GM12878 (cell line): Measurements from ENCODE around the gene TUBB. TPM values are rescaled to one million over a fixed set of nuclear protein-coding genes. Genes with fewer than 3 reads are reported as not detected.

Experiments used
- ATAC-seq: fragments of 200-7000 bp; cut with Tn5 transposase; 3 replicates; pipeline ENCODE4 v1.9.1; 2020; ENCODE audit warnings: mild to moderate bottlenecking, moderate library complexity
- BruUV-seq: library from RNA; stranded (reverse); fragments of 400-500 nt; replicated peaks from 2 replicates; lab custom pipeline; 2021; lab: Mats Ljungman, UMichigan
- CTCF ChIA-PET: fragments of 300-600 bp; sonication (Branson Sonifier 250); formaldehyde crosslinking; extraction: SDS; loops from one replicate; lab custom pipeline; 2021; ENCODE audit warnings: inconsistent platforms; lab: Yijun Ruan, JAX
- POLR2A ChIA-PET: fragments of 350-600 bp; formaldehyde crosslinking; extraction: SDS; loops from one replicate; lab custom pipeline; 2021; ENCODE audit warnings: inconsistent platforms; lab: Charles Lee
- RAD21 ChIA-PET: fragments of 300-600 bp; sonication (Branson Sonifier 250); formaldehyde crosslinking; loops from one replicate; lab custom pipeline; 2023; ENCODE audit warnings: antibody characterized with exemption; ENCODE audit not compliant: unreplicated experiment; lab: Charles Lee
- SMC1A ChIA-PET: fragments of 300-600 bp; sonication (Branson Sonifier 250); formaldehyde crosslinking; loops from one replicate; lab custom pipeline; 2023; ENCODE audit not compliant: unreplicated experiment, uncharacterized antibody; lab: Charles Lee
- DNase-seq: peaks from one replicate; pipeline ENCODE4 v3.0.0-alpha.2; 2011; ENCODE audit warnings: low read depth, low spot score
- FAIRE-seq: peaks from 3 replicates; lab custom pipeline; 2011; peaks lifted over from hg19 to GRCh38; lab: Jason Lieb, UNC
- H2AFZ ChIP-seq: 2 replicates; pipeline ENCODE4 v1.6.0; 2011; ENCODE audit warnings: low read depth, low read length, control low read depth; ENCODE audit not compliant: control insufficient read depth
- H3K27ac ChIP-seq: 2 replicates; pipeline ENCODE4 v1.5.1; 2011; ENCODE audit warnings: control low read depth; ENCODE audit not compliant: control insufficient read depth, insufficient read depth
- H3K27me3 ChIP-seq, 2 experiments: replicated peaks in 1 of 2; 2 replicates each; pipeline versions ENCODE4 v1.6.0 to v1.6.1; 2011; ENCODE audit warnings: low read length in 1 of 2; ENCODE audit not compliant: control insufficient read depth in 2 of 2, insufficient read depth in 2 of 2
- H3K36me3 ChIP-seq, 2 experiments: 2 replicates each; pipeline ENCODE4 v1.5.1; 2011; ENCODE audit warnings: low read length in 1 of 2; ENCODE audit not compliant: control insufficient read depth in 2 of 2, insufficient read depth in 2 of 2
- H3K4me1 ChIP-seq: 2 replicates; pipeline ENCODE4 v1.6.1; 2011; ENCODE audit warnings: mild to moderate bottlenecking, low read length, moderate library complexity, mixed read lengths; ENCODE audit not compliant: control insufficient read depth, insufficient read depth
- H3K4me2 ChIP-seq: 2 replicates; pipeline ENCODE4 v1.6.0; 2011; ENCODE audit warnings: control low read depth; ENCODE audit not compliant: control insufficient read depth, insufficient read depth
- H3K4me3 ChIP-seq: fragments of 200-600 bp; sonication (generic); 2 replicates; pipeline ENCODE4 v1.5.1; 2016
- H3K79me2 ChIP-seq: 2 replicates; pipeline ENCODE4 v1.6.0; 2011; ENCODE audit warnings: low read length; ENCODE audit not compliant: control insufficient read depth, insufficient read depth
- H3K9ac ChIP-seq: 2 replicates; pipeline ENCODE4 v1.8.0; 2011; ENCODE audit warnings: low read length, control low read depth, mixed read lengths; ENCODE audit not compliant: control insufficient read depth, insufficient read depth
- H3K9me3 ChIP-seq: replicated peaks from 3 replicates; pipeline ENCODE4 v1.5.1; 2011; ENCODE audit warnings: mild to moderate bottlenecking, low read length; ENCODE audit not compliant: control insufficient read depth, insufficient read depth
- H4K20me1 ChIP-seq: 2 replicates; pipeline ENCODE4 v1.6.0; 2011; ENCODE audit not compliant: control insufficient read depth, insufficient read depth
- MEF2A ChIP-seq: IDR thresholded peaks from 2 replicates; pipeline ENCODE4 v1.6.1; 2011; ENCODE audit warnings: low read depth, mild to moderate bottlenecking, low read length, moderate library complexity; ENCODE audit not compliant: insufficient read depth
- MTA2 ChIP-seq: fragments of 450-650 bp; IDR thresholded peaks from 2 replicates; pipeline ENCODE4 v1.6.1; 2016; ENCODE audit warnings: low read depth, mild to moderate bottlenecking, moderate library complexity
- NFXL1 ChIP-seq: fragments of 450-650 bp; IDR thresholded peaks from 2 replicates; pipeline ENCODE4 v1.6.1; 2017; ENCODE audit warnings: antibody characterized with exemption, mild to moderate bottlenecking, borderline replicate concordance
- NFYB ChIP-seq: IDR thresholded peaks from 2 replicates; pipeline ENCODE4 v1.6.1; 2011; ENCODE audit warnings: low read depth, mild to moderate bottlenecking, low read length, improper control_type of control experiment, moderate library complexity; ENCODE audit not compliant: insufficient read depth
- PBX3 ChIP-seq: IDR thresholded peaks from 2 replicates; pipeline ENCODE4 v1.6.1; 2011; ENCODE audit warnings: mild to moderate bottlenecking, low read depth, low read length, moderate library complexity; ENCODE audit not compliant: insufficient replicate concordance
- RUNX3 ChIP-seq: IDR thresholded peaks from 2 replicates; pipeline ENCODE4 v1.6.1; 2012; ENCODE audit warnings: low read length, inconsistent platforms
- SMAD5 ChIP-seq: IDR thresholded peaks from 2 replicates; pipeline ENCODE4 v1.6.1; 2016; ENCODE audit warnings: antibody characterized with exemption, low read depth
- SRF ChIP-seq, 2 experiments: IDR thresholded peaks; 2 replicates each; pipeline ENCODE4 v1.6.1; 2011; ENCODE audit warnings: low read depth in 2 of 2, low read length in 2 of 2, mild to moderate bottlenecking in 1 of 2, moderate library complexity in 1 of 2
- ZBED1 ChIP-seq: IDR thresholded peaks from 2 replicates; pipeline ENCODE4 v1.6.1; 2016; ENCODE audit warnings: borderline replicate concordance
- WGBS: methylation state at CpG from one replicate; pipeline ENCODE4 v1.1.6; 2016; ENCODE audit warnings: low lambda C conversion rate; ENCODE audit not compliant: insufficient replicate concordance, insufficient coverage; ENCODE audit errors: missing lambda C conversion rate; 5-methylcytosine and 5-hydroxymethylcytosine counted together
- in situ Hi-C: fragments of 300-500 bp; cut with MboI; formaldehyde crosslinking; loops from 9 replicates; pipeline ENCODE4 v1.14.3; 2018; ENCODE audit warnings: mixed read lengths
- intact Hi-C: fragments of 100-400 bp; cut with micrococcal nuclease; formaldehyde crosslinking; loops from one replicate; pipeline ENCODE4 v1.14.2; 2022; ENCODE audit not compliant: unreplicated experiment
- polyA plus RNA-seq, 11 experiments: library from polyadenylated mRNA; depleted of rRNA in 4 of 11; unstranded in 6 of 11; stranded (reverse) in 5 of 11; fragments of >200 nt; fragmentation: Nextera tagmentation in 4 of 11; fragmentation: Illumina TruSeq in 1 of 11; extraction: Ambion mirVana in 4 of 11; extraction: Trizol in 1 of 11; gene quantifications; 1 replicate in 1 of 11; 2 replicates in 10 of 11; pipeline versions ENCODE4 v1.2.1 to v1.2.3, GENCODE V29; 2011 to 2016; ENCODE audit warnings: inconsistent platforms in 2 of 11, missing spikeins in 2 of 11, low read depth in 1 of 11
- total RNA-seq, 4 experiments: library from RNA; depleted of rRNA in 3 of 4; stranded (reverse); fragments of >200 nt in 3 of 4; fragmentation: Illumina TruSeq in 1 of 4; extraction: Trizol in 1 of 4; gene quantifications; 2 replicates each; pipeline versions ENCODE4 v1.2.1 to v1.2.3, GENCODE V29; 2013 to 2021

TUBB gene
- total and polyA plus RNA-seq, 10 of the 15 experiments (the other 5 are each of a cell fraction or from before 2014, with no cell fraction given): 1,039 to 3,052 (median 1,656) TPM

GRCh38 chr6:30732237-30732943, 12.2 kb downstream of the TUBB start:
- H4K20me1 ChIP-seq: no peaks in the 10 kb centered on the region

More at GRCh38 chr6:30732237-30732943, 12.2 kb downstream of the TUBB start:
- ChIA-PET POLR2A (interaction anchor here (1.1 to 4.4 kb wide), 8 partner anchors 11 to 99 kb away, joined by 3 to 36 read pairs (median 4); partner anchors contain the start of gene NRM), CTCF (interaction anchor here (0.6 to 22.7 kb wide), 25 partner anchors 8 to 347 kb away, joined by 3 to 487 read pairs (median 8); partner anchors contain the start of genes FLOT1, MDC1 and NRM), SMC1A (interaction anchor here (0.6 to 17.7 kb wide), 15 partner anchors 8 to 355 kb away, joined by 3 to 265 read pairs (median 8); partner anchors contain the start of genes DHX16, FLOT1, MRPS18B and PPP1R10)
- intact Hi-C loops: no loop called here
- Histone ChIP-seq H3K36me3 (peaks cover 9 to 10% of the 10 kb centered on the region in 2 experiments; a peak in 3 of 4 replicates), H3K27me3 (no peaks in the 10 kb centered on the region), H3K4me1 (peaks cover 29% of the 10 kb centered on the region), H3K9me3 (no peaks in the 10 kb centered on the region), H2AFZ (no peak overlapping the region)
- TF ChIP-seq ZBED1 (no peak), MTA2 (no peak), RUNX3 (no peak), NFYB (no peak), SMAD5 (no peak), NFXL1 (no peak), PBX3 (no peak), SRF (IDR thresholded peaks at IDR 0.05; ENCODE audit: low read depth in 2 of 2, low read length in 2 of 2) (no peak), MEF2A (no peak)
- TF ChIP-seq, all 136 proteins: peak for 0
- in situ Hi-C loops: loop anchor here (5.0 kb wide), 1 partner anchor 250 kb away; no protein-coding TSS in a partner anchor
- ATAC-seq: no peak
- RAD21 ChIA-PET: interaction anchor here (0.8 to 12.8 kb wide), 3 partner anchors 10 to 53 kb away, joined by 3 to 232 read pairs (median 31); partner anchors contain the start of genes DHX16, FLOT1 and TUBB
- H3K79me2 ChIP-seq: peaks cover 2% of the 10 kb centered on the region; the same call in 1 of the 2 replicates
- H3K4me3 ChIP-seq: no peak overlapping the region
- DNase-seq: no peak
- no peak for FAIRE-seq
- H3K27ac ChIP-seq: no peak overlapping the region
- H3K4me2 ChIP-seq: no peak overlapping the region
- 95% methylated on average over 10 of the region's 12 CpGs for WGBS
- no peak overlapping the region for H3K9ac ChIP-seq
- no TSS peak for BruUV-seq
